Cerebellar nuclear complex (tissue), 1 donor: Measurements from ENCODE around the gene JARID2.
"Not testable (repeated sequence)": the region's sequence is repeated elsewhere in the genome, so short reads cannot be mapped to it uniquely, and the experiment has no call there.

ENCODE experiments used
- DNase-seq, 2 experiments: peaks; one replicate each; lab custom pipeline; 2025; lab: John Stamatoyannopoulos, UW

The JARID2 gene

GRCh38 chr6:15289456-15289855, 43.6 kb downstream of the JARID2 start:
- not testable (repeated sequence) for DNase-seq

GRCh38 chr6:15290067-15290680, 44.3 kb downstream of the JARID2 start:
- no peak for DNase-seq

- DNase-seq, result no peak
Observed at GRCh38 chr6:15290962-15291704, 45.3 kb downstream of the JARID2 start.

- no peak for DNase-seq
Observed at GRCh38 chr6:15292721-15293302, 46.9 kb downstream of the JARID2 start.

GRCh38 chr6:15293674-15294073, 47.8 kb downstream of the JARID2 start:
- no peak for DNase-seq

- DNase-seq, result no peak
Observed at GRCh38 chr6:15294504-15294903, 48.6 kb downstream of the JARID2 start.

- DNase-seq, result no peak
Observed at GRCh38 chr6:15296249-15296648, 50.4 kb downstream of the JARID2 start.

GRCh38 chr6:15296735-15297134, 50.9 kb downstream of the JARID2 start:
- DNase-seq, result no peak

- not testable (repeated sequence) for DNase-seq
Observed at GRCh38 chr6:15297167-15297566, 51.3 kb downstream of the JARID2 start.

GRCh38 chr6:15297895-15298590, 52.2 kb downstream of the JARID2 start:
- DNase-seq, result no peak

- no peak for DNase-seq
Observed at GRCh38 chr6:15299430-15300131, 53.7 kb downstream of the JARID2 start.

- DNase-seq, result no peak
Observed at GRCh38 chr6:15301179-15302006, 55.5 kb downstream of the JARID2 start.

GRCh38 chr6:15303162-15303919, 57.5 kb downstream of the JARID2 start:
- DNase-seq, result no peak

- no peak for DNase-seq
Observed at GRCh38 chr6:15303920-15304291, 58.0 kb downstream of the JARID2 start.

- DNase-seq, result no peak
Observed at GRCh38 chr6:15304337-15305042, 58.6 kb downstream of the JARID2 start.

GRCh38 chr6:15305496-15305895, 59.6 kb downstream of the JARID2 start:
- no peak for DNase-seq

GRCh38 chr6:15305909-15306308, 60.0 kb downstream of the JARID2 start:
- DNase-seq, result no peak

GRCh38 chr6:15308435-15309213, 62.8 kb downstream of the JARID2 start:
- no peak for DNase-seq
